Measurements from ENCODE around the gene CCDC141.

Gene CCDC141

GRCh38 chr2:178870703-178871102, 179.2 kb downstream of the CCDC141 start:
- DNase-seq (ENCODE audit: low spot score) = no peak

- DNase-seq (ENCODE audit: low spot score) = no peak
Observed at GRCh38 chr2:178865999-178866398, 183.9 kb downstream of the CCDC141 start.

- DNase-seq (ENCODE audit: low spot score) = peak; percentile 40
Observed at GRCh38 chr2:178865146-178865936, 184.6 kb downstream of the CCDC141 start.

DNA sequence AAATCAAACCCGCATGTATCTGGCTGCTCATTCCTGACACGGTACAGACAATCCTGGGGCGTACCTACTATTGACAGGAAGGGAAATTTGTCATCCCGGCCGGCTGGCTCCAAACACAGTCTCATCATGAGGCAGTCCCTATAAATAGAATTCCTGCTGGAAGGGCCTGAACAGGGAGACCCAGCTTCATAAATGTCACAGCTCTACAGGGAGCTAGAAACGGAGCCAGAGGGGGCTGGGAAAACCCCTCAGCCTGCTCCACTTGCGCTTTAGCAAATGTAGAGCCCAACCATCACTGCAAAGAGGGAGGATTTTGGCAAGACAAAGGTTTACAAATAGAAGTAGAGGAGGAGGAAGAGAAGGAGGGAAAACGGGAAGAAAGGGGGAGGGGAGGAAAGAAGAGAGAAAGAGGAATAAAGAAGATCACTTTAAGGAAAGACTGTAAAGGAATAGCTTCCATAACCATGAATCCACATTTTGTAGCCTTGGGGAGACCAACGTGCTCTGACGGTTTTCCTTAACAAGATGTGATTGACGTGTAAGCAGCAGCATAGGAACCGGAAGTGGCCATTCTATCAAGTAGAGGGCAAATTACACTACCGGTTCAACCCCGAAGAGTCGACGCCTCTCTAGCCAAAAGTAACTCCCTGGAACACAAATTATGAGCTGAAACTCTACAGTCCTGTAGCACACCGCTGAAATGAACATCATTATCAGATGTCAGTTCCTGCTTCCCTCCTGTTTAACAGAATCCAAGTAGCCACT, 185.9 kb downstream of the CCDC141 start:
- peak; percentile 46 for DNase-seq (ENCODE audit: low spot score)

- no peak for DNase-seq (ENCODE audit: low spot score)
Observed at GRCh38 chr2:178863130-178863855, 186.6 kb downstream of the CCDC141 start.

DNA sequence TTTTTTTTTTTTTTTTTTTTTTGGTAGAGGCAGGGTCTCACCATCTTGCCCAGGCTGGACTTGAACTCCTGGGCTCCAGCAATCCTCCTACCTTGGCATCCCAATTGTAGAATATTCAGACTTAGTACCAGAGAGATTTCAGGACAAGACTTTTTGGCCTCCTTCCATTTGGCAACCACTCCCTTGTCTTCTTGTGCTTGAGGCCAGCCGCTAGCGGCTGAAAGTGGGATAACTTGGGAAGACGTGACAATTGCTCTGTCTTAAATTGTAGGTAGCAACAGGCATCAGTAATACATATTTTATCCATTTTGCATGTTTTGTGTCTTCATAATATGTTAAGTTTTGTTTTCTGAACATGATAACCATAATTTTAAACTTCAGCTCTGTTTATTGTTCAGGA, 189.4 kb downstream of the CCDC141 start:
- no peak for DNase-seq (ENCODE audit: low spot score)

DNA sequence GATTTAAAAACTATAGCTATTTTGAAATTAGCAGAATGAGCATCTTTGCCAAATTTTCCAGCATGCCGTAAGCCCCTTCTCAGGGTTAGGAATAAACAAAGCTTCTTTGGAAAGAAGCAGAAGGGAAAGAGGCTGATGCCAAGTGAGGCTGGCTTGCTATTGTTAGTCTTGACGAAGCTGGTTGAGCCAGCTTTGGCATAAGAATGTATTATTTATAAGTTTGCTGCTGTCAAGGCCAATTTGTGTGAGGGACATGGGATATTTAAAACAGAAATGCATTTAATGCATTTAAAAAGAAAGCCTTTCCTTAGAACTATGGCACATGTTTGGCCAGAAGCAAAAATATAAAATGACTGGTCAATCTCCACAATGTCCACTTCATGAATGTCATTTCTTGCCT, 190.2 kb downstream of the CCDC141 start:
- no peak for DNase-seq (ENCODE audit: low spot score)

DNA sequence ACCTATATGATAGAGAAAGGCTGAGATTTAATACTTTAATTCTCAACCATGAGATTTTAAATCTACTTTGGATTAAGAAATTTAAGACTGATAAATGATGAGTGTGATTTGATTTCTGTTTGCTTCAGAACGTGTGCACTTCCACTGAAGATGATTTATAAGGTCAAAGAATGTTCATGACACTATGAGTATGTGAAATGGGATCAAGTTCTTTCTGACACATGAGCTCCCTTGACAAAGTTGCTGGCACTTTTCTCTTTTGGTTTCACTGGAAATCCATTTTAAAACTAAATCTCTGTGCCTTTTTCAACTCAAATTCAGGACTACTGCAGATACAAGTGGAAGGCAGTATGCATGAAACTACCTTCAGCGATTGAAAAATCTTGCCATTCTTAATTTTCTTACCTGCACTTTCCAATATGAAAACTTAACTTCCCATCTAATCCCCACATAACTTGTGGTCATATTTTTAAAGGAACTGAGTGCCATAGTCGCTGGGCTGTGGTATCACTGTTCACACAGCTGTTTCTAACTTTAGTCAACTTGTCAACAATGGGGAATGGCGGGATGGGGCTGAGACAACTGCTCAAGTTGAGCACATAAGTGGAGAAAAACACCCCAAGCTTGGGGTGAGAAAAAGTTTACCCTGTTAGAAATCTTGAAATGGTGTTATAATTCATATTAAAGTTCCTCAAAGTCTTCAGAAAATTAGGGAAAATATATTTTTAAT, 190.9 kb downstream of the CCDC141 start:
- DNase-seq (ENCODE audit: low spot score) = no peak

- no peak for DNase-seq (ENCODE audit: low spot score)
Observed at GRCh38 chr2:178855151-178855550, 194.8 kb downstream of the CCDC141 start.

DNA sequence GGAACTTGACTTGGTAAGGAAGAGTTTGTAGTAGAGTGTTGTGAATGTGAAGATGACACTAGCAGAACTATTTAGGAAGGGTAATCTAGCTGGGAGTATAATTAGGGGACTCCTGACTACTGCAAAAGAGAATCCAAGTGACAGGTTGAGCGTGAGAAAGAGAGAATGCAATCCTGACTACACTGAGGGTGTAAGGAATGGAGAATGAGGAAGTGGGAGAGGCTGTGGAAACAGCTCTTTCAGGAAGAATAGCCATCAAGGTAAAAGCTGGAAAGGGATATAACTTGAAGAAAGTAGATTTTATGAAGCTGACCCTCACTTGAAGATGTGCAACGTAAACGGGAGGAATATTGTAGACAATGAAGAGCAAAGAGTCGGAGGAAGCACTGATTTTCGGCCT, 201.6 kb downstream of the CCDC141 start:
- DNase-seq (ENCODE audit: low spot score) = no peak

GRCh38 chr2:178846458-178846802, 203.5 kb downstream of the CCDC141 start:
- DNase-seq (ENCODE audit: low spot score) = peak; percentile 20

- DNase-seq (ENCODE audit: low spot score) = peak; percentile 73
Observed at GRCh38 chr2:178845566-178846457, 204.1 kb downstream of the CCDC141 start.

GRCh38 chr2:178844701-178845100, 205.2 kb downstream of the CCDC141 start:
- no peak for DNase-seq (ENCODE audit: low spot score)

GRCh38 chr2:178844269-178844668, 205.7 kb downstream of the CCDC141 start:
- no peak for DNase-seq (ENCODE audit: low spot score)

GRCh38 chr2:178843697-178844096, 206.2 kb downstream of the CCDC141 start:
- DNase-seq (ENCODE audit: low spot score) = no peak

DNA sequence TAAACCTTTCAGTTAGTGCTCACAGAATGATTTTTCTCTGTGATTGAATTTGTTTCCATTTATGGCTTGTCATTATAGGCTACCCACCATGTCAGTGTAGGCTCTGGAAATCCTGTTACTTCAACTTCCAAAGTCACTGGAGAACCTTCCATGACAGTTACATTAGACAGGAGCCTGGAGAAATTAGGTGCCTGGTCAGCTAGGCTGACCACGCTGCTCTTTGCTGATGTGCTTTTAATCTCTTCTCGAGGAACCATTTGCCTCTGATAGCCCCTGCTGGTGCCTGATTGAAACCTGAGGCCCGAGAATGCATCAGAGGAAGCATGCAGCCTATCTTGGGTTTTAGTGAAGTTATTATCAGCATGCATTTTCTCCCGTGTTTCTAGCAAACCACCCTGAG, 213.1 kb downstream of the CCDC141 start:
- DNase-seq (ENCODE audit: low spot score) = no peak

DNA sequence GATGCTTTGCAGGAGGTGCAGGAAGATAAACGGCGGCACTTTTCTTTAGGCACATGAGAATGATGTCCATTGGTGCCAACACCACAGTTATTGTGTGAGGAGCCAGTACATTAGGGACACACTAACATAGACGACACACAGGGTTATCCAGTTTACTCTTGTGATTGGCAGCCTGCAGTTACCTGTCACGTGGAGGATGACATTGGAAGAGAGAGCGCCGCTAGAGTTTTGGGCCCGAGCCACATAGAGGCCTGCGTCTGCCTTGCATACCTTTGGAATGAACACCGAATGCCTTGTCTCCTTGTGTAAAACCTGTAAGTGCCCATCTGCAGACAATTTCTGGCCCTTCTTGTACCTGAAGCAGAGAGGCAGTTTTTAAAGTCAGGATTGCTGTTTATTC, 215.9 kb downstream of the CCDC141 start:
- DNase-seq (ENCODE audit: low spot score) = no peak

DNA sequence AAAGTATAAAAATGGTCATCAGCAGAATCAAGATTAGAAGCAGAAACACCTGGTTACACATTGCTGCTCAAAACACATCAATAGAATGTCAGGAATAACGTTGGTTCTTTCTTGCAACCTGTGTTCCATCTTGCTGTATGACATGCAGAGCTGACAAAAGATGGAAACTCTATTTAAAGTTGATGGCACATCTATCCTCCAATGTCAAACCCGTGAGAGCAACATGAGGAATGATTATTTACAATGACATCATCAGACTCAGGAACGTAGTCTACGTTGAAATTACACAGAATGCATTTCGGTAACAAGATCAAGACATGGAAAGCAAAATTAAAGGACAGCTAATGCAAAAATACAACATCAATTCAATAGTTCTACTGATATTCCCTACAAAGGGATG, 216.6 kb downstream of the CCDC141 start:
- DNase-seq (ENCODE audit: low spot score) = no peak

GRCh38 chr2:178830451-178830850, 219.5 kb downstream of the CCDC141 start:
- DNase-seq (ENCODE audit: low spot score) = no peak

DNA sequence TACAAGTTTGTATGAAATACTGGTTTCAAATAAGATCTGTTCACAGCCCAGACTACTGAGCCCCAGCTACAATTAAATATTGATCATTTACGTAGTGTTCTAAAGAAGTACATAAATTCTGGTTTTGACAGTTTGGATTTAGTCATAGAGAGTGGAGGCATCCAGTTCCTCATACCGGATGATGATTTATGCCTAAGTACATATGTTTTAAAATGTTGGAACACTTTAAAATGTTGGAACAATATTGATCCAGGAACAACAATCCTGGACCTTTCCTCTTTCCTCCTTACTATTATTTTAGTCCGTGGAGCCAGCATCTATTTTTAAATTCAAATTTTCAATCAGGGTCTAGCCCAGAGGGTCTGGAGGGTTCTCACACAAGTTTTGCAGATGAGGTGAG, 220.0 kb downstream of the CCDC141 start:
- no peak for DNase-seq (ENCODE audit: low spot score)

DNA sequence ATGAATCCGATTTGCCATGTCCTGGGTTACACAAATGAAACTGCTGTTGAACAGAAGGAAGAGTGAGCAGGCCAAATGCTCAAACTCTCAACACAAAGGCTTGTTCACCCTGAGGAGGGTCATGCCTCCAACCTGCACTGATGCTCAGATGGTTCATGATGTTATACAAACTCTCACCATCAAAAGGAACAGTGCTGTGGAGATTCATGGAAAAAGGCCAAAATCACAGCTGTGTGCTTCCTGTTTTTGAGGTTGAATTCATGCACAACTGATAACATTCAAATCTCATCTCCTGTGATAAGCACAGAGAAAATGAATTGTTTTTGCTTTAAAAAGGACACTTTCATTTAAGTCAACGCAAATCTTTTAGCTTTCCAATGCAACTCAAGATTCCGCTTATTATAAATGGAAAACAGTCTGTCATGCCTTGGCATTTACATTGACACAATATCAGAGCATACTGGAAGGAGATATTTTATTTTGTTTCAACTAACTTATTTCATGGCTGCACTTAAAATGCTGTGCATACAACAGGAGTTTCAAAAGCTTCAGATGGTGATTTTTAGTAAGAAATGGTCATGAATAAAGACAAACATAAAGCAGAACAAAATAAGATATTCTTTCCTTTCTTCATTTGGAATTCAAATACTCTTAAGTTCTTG, 220.5 kb downstream of the CCDC141 start:
- DNase-seq (ENCODE audit: low spot score) = no peak
